ENCODE results near the gene NCSTN. TPM values are rescaled to one million over a fixed set of nuclear protein-coding genes. Genes with fewer than 3 reads are reported as not detected.

Gene NCSTN
- total RNA-seq, 1 donor from 2014 or later, result 71.9 TPM

GRCh38 chr1:160394673-160395072 is 51.5 kb downstream of the NCSTN start:
- DNase-seq (ENCODE audit: low read depth), result no peak
- H3K4me3 ChIP-seq (ENCODE audit: low read depth, low read length), result no peak overlapping the region
- H3K27me3 ChIP-seq (ENCODE audit: control insufficient read depth, insufficient read depth, low read length), result no peaks in the 10 kb centered on the region
- TF ChIP-seq CTCF (IDR thresholded peaks at IDR 0.05; ENCODE audit: insufficient read depth, low read length, poor library complexity, severe bottlenecking), result no peak
- H3K36me3 ChIP-seq (ENCODE audit: control insufficient read depth, insufficient read depth, low read length), result no peaks in the 10 kb centered on the region

GRCh38 chr1:160397651-160398050 is 54.5 kb downstream of the NCSTN start:
- Histone ChIP-seq H3K4me3 (ENCODE audit: low read depth, low read length) (no peak overlapping the region), H3K36me3 (ENCODE audit: control insufficient read depth, insufficient read depth, low read length) (no peaks in the 10 kb centered on the region), H3K27me3 (ENCODE audit: control insufficient read depth, insufficient read depth, low read length) (no peaks in the 10 kb centered on the region)
- TF ChIP-seq CTCF (IDR thresholded peaks at IDR 0.05; ENCODE audit: insufficient read depth, low read length, poor library complexity, severe bottlenecking), result no peak
- no peak for DNase-seq (ENCODE audit: low read depth)

GRCh38 chr1:160398823-160399222 is 55.6 kb downstream of the NCSTN start:
- Histone ChIP-seq H3K36me3 (ENCODE audit: control insufficient read depth, insufficient read depth, low read length) (no peaks in the 10 kb centered on the region), H3K27me3 (ENCODE audit: control insufficient read depth, insufficient read depth, low read length) (no peaks in the 10 kb centered on the region), H3K4me3 (ENCODE audit: low read depth, low read length) (no peak overlapping the region)
- TF ChIP-seq CTCF (IDR thresholded peaks at IDR 0.05; ENCODE audit: insufficient read depth, low read length, poor library complexity, severe bottlenecking), result no peak
- DNase-seq (ENCODE audit: low read depth), result no peak

GRCh38 chr1:160399544-160400222 is 56.5 kb downstream of the NCSTN start:
- no peak for DNase-seq (ENCODE audit: low read depth)
- peak overlapping the region; percentile 48 for H3K4me3 ChIP-seq (ENCODE audit: low read depth, low read length)
- no peak for TF ChIP-seq CTCF (IDR thresholded peaks at IDR 0.05; ENCODE audit: insufficient read depth, low read length, poor library complexity, severe bottlenecking)

GRCh38 chr1:160400223-160400645 is 57.1 kb downstream of the NCSTN start, which contains the start of gene VANGL2:
Gene VANGL2, plus strand, starts transcription at chr1:160400564. Its CDS starts 15,274 bp downstream, at chr1:160415838.
- H3K27me3 ChIP-seq (ENCODE audit: control insufficient read depth, insufficient read depth, low read length), result no peaks in the 10 kb centered on the region
- peak within 1 kb of the TSS; percentile 48 for H3K4me3 ChIP-seq (ENCODE audit: low read depth, low read length)
- DNase-seq (ENCODE audit: low read depth), result no peak
- TF ChIP-seq CTCF (IDR thresholded peaks at IDR 0.05; ENCODE audit: insufficient read depth, low read length, poor library complexity, severe bottlenecking), result no peak
- no peaks in the 10 kb centered on the region for H3K36me3 ChIP-seq (ENCODE audit: control insufficient read depth, insufficient read depth, low read length)

More at GRCh38 chr1:160399544-160400222, 56.5 kb downstream of the NCSTN start:
- Histone ChIP-seq H3K36me3 (ENCODE audit: control insufficient read depth, insufficient read depth, low read length) (no peaks in the 10 kb centered on the region), H3K27me3 (ENCODE audit: control insufficient read depth, insufficient read depth, low read length) (no peaks in the 10 kb centered on the region)

Measured in kidney epithelial cell (primary cell).